ENCODE results near the gene POLR3H.

DNA sequence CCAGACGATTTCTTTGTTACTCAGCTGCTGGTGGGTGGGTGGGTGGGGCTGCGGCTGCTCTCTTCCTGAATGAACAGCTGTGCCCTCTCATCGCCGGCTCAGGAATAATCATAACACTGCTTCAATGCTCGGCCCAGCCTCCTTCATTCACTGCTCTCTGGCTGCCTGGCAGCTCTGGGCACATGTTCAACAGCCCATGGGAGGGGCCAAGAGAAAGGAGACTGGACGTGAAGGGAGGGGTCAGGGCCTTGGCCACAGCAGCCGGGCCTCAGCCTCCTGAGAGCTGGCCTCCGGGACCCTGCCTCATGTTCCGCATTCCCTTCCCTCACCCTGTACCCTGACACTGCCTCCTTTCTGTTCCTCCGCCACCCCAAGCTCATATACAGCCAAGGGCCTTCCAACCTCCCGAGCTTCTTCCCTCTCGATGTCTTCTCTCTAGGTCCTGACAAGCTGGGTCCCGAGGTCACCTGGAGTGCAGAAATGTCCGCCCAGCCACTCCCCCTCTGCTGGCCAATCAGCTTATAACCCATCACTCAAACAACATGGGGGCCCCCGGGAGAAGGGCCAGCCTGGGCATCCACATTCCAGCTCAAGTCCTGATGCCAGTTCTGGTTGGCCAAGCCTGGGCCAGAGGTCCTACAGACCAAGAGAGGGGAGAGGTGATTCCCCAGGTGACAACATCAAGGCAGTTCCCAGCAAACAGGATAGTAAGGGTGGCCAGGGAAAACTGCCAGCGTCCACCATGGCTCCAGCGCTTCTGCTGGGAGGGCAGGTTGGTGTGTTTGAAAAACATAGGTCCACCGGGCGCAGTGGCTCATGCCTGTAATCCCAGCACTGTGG lies 13.4 kb upstream of the POLR3H start:
- TF ChIP-seq, protein P1, sequence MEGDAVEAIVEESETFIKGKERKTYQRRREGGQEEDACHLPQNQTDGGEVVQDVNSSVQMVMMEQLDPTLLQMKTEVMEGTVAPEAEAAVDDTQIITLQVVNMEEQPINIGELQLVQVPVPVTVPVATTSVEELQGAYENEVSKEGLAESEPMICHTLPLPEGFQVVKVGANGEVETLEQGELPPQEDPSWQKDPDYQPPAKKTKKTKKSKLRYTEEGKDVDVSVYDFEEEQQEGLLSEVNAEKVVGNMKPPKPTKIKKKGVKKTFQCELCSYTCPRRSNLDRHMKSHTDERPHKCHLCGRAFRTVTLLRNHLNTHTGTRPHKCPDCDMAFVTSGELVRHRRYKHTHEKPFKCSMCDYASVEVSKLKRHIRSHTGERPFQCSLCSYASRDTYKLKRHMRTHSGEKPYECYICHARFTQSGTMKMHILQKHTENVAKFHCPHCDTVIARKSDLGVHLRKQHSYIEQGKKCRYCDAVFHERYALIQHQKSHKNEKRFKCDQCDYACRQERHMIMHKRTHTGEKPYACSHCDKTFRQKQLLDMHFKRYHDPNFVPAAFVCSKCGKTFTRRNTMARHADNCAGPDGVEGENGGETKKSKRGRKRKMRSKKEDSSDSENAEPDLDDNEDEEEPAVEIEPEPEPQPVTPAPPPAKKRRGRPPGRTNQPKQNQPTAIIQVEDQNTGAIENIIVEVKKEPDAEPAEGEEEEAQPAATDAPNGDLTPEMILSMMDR (IDR thresholded peaks at IDR 0.05; ENCODE audit: poor library complexity, severe bottlenecking): no peak
- no peak for TF ChIP-seq POLR2AphosphoS5 (IDR thresholded peaks at IDR 0.05)
- TF ChIP-seq RAD21 (conservative IDR thresholded peaks at IDR 0.05): no peak
- TF ChIP-seq SMC3 (conservative IDR thresholded peaks at IDR 0.05; ENCODE audit: poor library complexity): no peak
- TF ChIP-seq EP300 (conservative IDR thresholded peaks at IDR 0.05; ENCODE audit: poor library complexity, severe bottlenecking): no peak
- TF ChIP-seq EZH2 (IDR thresholded peaks at IDR 0.05; ENCODE audit: borderline replicate concordance, insufficient read depth, low read length, poor library complexity, severe bottlenecking): no peak

Measured in neural cell (in vitro differentiated cells).